AG08396 (cell line): ENCODE measurements around the gene RHNO1.
"Not testable (repeated sequence)": the region's sequence is repeated elsewhere in the genome, so short reads cannot be mapped to it uniquely, and the experiment has no call there.

ENCODE experiments used
- DNase-seq: peaks from one replicate; pipeline ENCODE4 v3.0.0; 2012; ENCODE audit warnings: low spot score, mixed read lengths

The RHNO1 gene

GRCh38 chr12:2858944-2859421, 18.0 kb upstream of the RHNO1 start:
- no peak for DNase-seq

- DNase-seq: no peak
These were observed 16.9 kb upstream of the RHNO1 start for GRCh38 chr12:2860170-2860569.

GRCh38 chr12:2862876-2863275, 14.1 kb upstream of the RHNO1 start:
- DNase-seq: no peak

- not testable (repeated sequence) for DNase-seq
These were observed 13.6 kb upstream of the RHNO1 start for GRCh38 chr12:2863402-2863801.

GRCh38 chr12:2864198-2864597, 12.8 kb upstream of the RHNO1 start:
- DNase-seq: no peak

- DNase-seq: peak; percentile 63
These were observed 7.9 kb upstream of the RHNO1 start for GRCh38 chr12:2868986-2869632.

GRCh38 chr12:2876431-2877046, 484 bp upstream of the RHNO1 start:
- DNase-seq: peak; percentile 48

- DNase-seq: no peak
These were observed 1.1 kb downstream of the RHNO1 start for GRCh38 chr12:2877953-2878732.

DNA sequence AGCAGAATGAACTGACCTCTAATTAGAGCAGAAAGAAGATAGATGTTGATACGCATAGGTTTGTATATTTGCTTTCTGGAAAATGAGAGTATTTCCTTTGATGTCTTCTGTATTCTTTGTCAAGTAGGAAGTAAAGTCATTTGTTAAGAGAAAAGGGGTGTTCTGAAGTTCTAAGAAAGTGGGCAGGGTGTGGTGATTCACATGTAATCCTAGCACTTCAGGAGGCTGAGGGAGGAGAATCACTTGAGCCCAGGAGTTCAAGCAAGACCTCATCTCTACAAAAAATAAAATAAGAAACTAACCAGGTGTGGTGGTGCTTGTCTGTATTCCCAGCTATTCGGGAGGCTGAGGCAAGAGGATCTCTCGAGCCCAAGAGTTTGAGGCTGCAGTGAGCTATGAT, 2.8 kb downstream of the RHNO1 start:
- DNase-seq: no peak

GRCh38 chr12:2884810-2885209, 7.8 kb downstream of the RHNO1 start:
- DNase-seq: no peak

DNA sequence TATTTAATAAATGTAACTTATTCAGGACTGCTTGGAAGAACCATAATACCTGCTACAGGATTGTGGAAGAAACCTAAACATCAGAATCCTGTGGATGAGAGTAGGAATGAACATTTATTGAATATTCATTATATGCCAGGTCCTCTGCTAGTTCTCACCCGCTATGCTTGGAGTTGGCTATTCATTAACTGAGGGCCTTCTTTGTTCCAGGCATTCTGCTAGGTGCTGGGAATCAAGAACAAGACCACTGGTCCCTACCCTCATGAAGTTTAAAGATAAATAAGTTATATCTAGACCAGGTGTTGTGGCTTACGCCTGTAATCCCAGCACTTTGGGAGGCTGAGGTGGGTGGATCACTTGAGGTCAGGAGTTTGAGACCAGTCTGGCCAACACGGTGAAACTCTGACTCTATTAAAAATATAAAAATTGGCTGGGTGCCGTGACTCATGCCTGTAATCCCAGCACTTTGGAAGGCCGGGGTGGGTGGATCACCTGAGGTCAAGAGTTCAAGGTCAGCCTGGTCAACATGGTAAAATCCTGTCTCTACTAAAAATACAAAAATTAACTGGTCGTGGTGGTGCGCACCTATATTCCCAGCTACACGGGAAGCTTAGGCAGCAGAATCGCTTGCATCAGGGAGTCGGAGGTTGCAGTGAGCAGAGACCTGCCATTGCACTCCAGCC, 9.9 kb downstream of the RHNO1 start:
- DNase-seq: no peak

GRCh38 chr12:2890001-2890387, 13.0 kb downstream of the RHNO1 start:
- no peak for DNase-seq

- DNase-seq: peak; percentile 99
These were observed 13.6 kb downstream of the RHNO1 start, which contains the start of gene TULP3 for GRCh38 chr12:2890388-2891239. Gene TULP3 (plus strand): TSS chr12:2890891. CDS start chr12:2890948, 57 bp downstream.

DNA sequence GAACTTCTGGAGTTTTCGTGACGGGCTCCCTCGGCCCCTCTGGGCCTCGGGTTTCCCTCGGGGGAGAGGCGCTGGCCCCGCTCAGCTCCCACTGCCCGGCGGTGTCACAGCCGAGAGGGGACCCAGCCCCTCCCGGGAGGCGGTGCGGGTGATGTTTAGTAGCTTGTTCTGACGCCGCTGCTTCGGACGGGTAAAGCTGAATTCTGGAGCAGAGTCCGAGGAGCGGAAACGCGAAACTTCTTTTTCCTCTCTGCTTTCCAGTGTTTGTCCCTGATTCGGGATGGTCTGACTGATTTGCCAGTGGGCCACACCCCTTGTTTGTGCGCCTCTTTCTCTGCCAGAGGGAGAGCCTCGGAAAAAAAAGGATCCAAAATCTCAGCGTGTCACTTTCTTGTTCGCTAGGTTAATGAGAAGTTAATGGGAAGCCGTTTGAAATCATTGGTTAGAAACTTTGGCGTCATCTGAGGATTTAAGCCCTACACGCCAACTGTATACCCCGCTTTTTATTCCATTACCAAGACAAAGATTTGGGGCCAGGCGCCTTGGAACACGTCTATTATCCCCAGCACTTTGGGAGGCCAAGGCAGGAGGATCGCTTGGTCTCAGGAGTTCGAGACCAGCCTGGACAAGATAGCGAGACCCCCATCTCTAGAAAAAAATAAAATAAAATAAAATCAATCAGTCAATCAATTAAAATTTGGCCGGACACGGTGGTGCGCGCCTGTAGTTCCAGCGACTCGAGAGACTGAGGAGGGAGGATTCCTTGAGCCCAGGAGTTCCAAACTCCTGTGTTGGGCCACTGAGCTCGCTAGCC, 14.4 kb downstream of the RHNO1 start:
- peak; percentile 54 for DNase-seq

- DNase-seq: no peak
These were observed 15.2 kb downstream of the RHNO1 start for GRCh38 chr12:2892246-2892645.

DNA sequence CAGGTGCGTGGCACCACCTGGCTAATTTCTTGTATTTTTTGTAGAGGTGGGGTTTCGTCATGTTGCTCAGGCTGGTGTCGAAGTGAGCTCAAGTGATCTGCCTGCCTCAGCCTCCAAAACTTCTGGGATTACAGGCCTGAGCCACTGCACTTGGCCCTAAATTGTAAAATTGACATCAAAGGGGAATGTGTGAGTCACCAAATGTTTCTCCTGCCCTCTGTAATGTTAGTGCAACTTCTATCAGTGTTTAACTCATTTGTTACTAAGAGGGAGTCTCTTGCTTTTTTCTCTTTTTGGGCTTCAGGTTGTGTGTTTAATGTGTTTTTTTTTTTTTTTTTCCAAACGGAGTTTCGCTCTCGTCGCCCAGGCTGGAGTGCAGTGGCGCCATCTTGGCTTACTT, 16.0 kb downstream of the RHNO1 start:
- peak; percentile 45 for DNase-seq

DNA sequence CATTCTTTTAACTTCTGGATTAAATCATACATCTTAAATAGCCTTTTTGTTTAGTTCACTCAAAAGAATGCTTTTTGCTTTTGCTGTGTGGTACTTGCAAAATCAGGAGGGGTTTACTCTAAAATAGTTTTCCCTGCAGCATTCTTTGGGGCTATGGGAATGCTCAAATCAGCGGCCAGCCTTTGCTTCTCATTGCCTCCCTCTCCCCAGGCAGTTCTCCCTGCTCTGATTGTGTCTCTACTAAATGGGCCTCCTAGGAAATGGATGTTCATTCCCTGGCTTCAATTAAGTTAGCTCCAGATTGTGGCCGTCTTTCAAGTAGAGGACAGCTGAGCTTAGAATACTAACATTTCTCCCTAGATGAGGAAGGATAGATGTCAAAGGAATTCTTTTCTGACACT, 18.0 kb downstream of the RHNO1 start:
- peak; percentile 13 for DNase-seq

DNA sequence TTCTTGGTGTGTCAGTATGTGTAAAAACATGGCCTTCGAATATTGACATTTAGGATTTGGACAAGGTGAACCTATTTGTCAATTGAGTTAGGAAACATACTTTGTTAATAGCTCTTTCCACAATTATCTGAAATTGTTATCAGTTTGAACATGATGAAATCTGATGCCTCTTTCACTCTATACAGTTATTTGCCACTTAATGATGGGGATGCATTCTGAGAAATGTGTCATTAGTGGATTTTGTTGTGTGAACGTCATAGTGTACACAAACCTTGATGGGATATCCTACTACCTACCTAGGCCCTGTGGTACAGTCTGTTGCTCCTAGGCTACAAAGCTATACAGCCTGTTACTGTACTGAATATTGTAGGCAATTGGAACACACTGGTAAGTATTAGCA, 18.5 kb downstream of the RHNO1 start:
- no peak for DNase-seq

DNA sequence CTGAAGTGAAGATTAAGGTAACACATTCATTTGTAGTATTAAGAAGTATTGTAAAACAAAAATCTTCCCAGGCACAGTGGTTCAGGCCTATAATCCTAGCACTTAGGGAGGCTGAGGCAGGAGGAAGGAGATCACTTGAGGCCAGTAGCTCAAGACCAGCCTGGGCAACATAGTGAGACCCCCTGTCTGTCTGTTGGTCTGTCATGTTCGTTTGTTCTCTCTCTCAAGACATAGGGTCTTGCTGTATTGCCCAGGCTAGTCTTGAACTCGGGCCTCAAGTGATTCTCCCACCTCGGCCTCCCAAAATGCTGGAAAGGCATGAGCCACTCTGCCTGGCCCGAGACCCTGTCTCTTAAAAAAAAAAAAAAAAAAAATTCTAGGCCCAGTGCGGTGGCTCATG, 20.4 kb downstream of the RHNO1 start:
- no peak for DNase-seq

DNA sequence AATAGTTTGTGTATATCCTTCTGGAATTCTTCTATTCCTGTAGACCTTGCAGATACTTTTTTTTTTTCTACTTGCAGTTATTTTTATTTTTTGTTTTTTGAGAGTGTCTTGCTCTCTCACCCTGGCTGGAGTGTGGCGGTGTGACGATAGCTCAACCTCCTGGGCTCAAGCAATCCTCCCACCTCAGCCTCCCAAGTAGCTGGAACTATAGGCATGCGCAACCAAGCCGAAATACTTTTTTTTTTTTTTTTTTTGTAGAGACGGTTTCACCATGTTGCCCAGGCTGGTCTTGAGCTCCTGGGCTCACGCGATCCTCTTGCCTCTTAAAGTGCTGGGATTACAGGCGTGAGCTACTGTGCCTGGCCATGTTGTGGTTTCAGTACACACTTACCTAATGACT, 23.6 kb downstream of the RHNO1 start:
- DNase-seq: no peak
